LHCN-M2 (cell line): ENCODE data around the gene LSM3. TPM values are rescaled to one million over a fixed set of nuclear protein-coding genes. Genes with fewer than 3 reads are reported as not detected.

Experiments
- DNase-seq: peaks from one replicate; pipeline ENCODE4 v3.0.0-alpha.2; 2012; ENCODE audit warnings: low read depth
- total RNA-seq: library from RNA; depleted of rRNA; stranded (reverse); fragments of >200 nt; gene quantifications from 2 replicates; pipeline ENCODE4 v1.2.3, GENCODE V29; 2014

Gene LSM3
- total RNA-seq, 1 experiment from 2014 or later, result 22.7 TPM

GRCh38 chr3:14143271-14144225 is 35.1 kb upstream of the LSM3 start:
- DNase-seq, result peak; percentile 93

GRCh38 chr3:14144423-14145075 is 34.1 kb upstream of the LSM3 start:
- DNase-seq, result peak; percentile 98

- DNase-seq, result peak; percentile 41
Observed at GRCh38 chr3:14145236-14145635, 33.4 kb upstream of the LSM3 start.

- no peak for DNase-seq
Observed at GRCh38 chr3:14145670-14146380, 32.8 kb upstream of the LSM3 start.

- no peak for DNase-seq
Observed at GRCh38 chr3:14146381-14147065, 32.1 kb upstream of the LSM3 start.

- no peak for DNase-seq
Observed at GRCh38 chr3:14147066-14147435, 31.6 kb upstream of the LSM3 start.

GRCh38 chr3:14147617-14148016 is 31.0 kb upstream of the LSM3 start:
- no peak for DNase-seq

GRCh38 chr3:14148041-14148985 is 30.3 kb upstream of the LSM3 start:
- DNase-seq, result no peak

GRCh38 chr3:14150078-14150477 is 28.5 kb upstream of the LSM3 start:
- DNase-seq, result no peak

- DNase-seq, result no peak
Observed at GRCh38 chr3:14150491-14151230, 28.0 kb upstream of the LSM3 start.

- DNase-seq, result no peak
Observed at GRCh38 chr3:14151471-14152083, 27.0 kb upstream of the LSM3 start.

- DNase-seq, result no peak
Observed at GRCh38 chr3:14152233-14152962, 26.2 kb upstream of the LSM3 start.

GRCh38 chr3:14152963-14153355 is 25.7 kb upstream of the LSM3 start:
- DNase-seq, result no peak

GRCh38 chr3:14153663-14154062 is 25.0 kb upstream of the LSM3 start:
- DNase-seq, result no peak

GRCh38 chr3:14154276-14154675 is 24.3 kb upstream of the LSM3 start:
- no peak for DNase-seq

GRCh38 chr3:14154895-14155440 is 23.6 kb upstream of the LSM3 start:
- DNase-seq, result no peak

- no peak for DNase-seq
Observed at GRCh38 chr3:14156201-14156600, 22.4 kb upstream of the LSM3 start.

- no peak for DNase-seq
Observed at GRCh38 chr3:14156843-14157561, 21.6 kb upstream of the LSM3 start.
